Activated CD8-positive, alpha-beta memory T cell treated with anti-CD3 and anti-CD28 coated beads, Interleukin-2, amount 50 U/mL, for 24 hours (primary cell): ENCODE results near the gene DHX58.

Source experiments
- DNase-seq: peaks from one replicate; pipeline ENCODE4 v3.0.0-alpha.2; 2020; ENCODE audit errors: extremely low read depth

DHX58 gene

GRCh38 chr17:42129109-42129837 lies 16.8 kb upstream of the DHX58 start:
- no peak for DNase-seq

DNA sequence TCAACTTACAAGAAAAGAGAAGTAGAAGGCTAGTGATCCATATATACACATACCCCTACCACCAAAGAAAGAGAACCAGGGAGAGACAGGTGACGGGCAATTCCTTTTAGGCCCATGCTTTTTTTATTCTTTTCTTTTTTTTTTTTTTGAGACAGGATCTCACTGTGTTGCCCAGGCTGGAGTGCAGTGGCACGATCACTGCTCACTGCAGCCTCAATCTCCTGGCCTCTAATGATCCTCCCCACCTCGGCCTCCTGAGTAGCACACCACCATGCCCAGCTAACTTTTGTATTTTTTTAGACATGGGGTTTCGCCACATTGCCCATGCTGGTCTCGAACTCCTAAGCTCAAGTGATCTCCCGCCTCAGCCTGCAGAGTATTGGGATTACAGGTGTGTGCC lies 14.9 kb upstream of the DHX58 start:
- DNase-seq, result no peak

DNA sequence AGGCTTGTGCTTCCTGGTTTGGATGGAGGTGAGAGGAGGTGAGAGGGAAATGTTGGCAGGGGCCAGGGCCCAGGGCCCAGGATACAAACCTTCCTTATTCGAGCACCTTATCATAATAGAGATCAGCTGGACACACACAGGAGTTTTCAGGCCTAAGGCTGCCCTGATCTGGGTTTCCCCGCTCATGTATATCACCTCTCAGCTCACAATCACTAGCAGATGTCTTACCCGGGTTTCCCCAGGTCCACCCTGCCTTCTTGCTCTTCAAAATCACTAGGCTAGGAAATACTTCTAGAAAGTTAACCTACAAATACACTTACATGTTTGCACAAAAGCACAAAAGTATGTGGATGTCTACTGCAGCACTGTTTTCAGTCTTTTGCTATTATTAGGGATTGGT lies 14.3 kb upstream of the DHX58 start:
- no peak for DNase-seq

GRCh38 chr17:42125565-42125964 lies 13.1 kb upstream of the DHX58 start:
- no peak for DNase-seq

GRCh38 chr17:42124256-42124655 lies 11.7 kb upstream of the DHX58 start:
- DNase-seq, result no peak

- DNase-seq, result no peak
Observed at GRCh38 chr17:42122371-42123303, 10.1 kb upstream of the DHX58 start, which contains the start of gene HSPB9. Gene HSPB9, plus strand, starts transcription at chr17:42122804. Its CDS starts 47 bp downstream, at chr17:42122851.

- peak; percentile 32 for DNase-seq
Observed at GRCh38 chr17:42120770-42121769, 8.6 kb upstream of the DHX58 start, which contains the start of gene KAT2A. Gene KAT2A, minus strand, starts transcription at chr17:42121367. Its CDS starts 63 bp downstream, at chr17:42121304.

GRCh38 chr17:42120161-42120769 lies 7.8 kb upstream of the DHX58 start:
- no peak for DNase-seq

DNA sequence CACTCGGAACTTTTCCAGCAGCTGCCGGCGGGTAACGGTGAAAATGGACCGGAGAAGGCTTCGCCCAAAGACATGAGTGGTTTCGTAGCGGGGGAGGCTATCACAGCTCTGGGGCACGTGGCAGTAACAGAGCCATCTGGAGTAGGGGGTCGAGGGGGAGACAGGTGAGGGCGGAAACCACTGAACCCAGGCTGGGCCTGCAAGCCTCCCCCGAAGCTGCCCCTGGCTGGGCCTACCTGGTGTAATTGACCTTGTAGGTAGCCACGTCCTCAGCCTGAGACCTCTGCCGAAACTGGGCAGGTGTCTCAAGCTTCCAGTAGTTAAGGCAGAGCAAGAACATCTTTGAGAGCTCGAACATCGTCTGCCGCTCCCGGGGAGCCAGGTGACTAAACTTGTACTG lies 6.8 kb upstream of the DHX58 start:
- no peak for DNase-seq

DNA sequence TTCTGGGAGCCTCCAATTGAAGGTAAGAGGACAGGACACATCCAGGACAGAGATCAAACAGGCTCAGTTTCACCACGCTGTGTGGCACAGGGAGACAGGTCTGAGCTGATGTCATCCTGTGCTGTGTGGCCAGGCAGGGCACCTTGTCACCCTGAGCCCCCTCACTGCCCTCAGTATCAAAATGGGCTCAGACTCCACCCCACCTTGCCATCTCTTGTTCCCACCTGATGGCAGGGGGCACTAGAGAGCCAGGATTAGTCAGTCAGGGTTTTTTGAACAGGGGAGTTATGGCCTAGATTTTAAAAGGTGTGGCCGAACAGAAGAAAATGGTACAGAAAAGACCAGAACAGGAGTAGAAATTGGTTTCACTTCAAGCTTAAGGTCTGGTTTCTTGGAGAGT lies 6.0 kb upstream of the DHX58 start:
- DNase-seq, result no peak

- no peak for DNase-seq
Observed at GRCh38 chr17:42118126-42118510, 5.6 kb upstream of the DHX58 start.

DNA sequence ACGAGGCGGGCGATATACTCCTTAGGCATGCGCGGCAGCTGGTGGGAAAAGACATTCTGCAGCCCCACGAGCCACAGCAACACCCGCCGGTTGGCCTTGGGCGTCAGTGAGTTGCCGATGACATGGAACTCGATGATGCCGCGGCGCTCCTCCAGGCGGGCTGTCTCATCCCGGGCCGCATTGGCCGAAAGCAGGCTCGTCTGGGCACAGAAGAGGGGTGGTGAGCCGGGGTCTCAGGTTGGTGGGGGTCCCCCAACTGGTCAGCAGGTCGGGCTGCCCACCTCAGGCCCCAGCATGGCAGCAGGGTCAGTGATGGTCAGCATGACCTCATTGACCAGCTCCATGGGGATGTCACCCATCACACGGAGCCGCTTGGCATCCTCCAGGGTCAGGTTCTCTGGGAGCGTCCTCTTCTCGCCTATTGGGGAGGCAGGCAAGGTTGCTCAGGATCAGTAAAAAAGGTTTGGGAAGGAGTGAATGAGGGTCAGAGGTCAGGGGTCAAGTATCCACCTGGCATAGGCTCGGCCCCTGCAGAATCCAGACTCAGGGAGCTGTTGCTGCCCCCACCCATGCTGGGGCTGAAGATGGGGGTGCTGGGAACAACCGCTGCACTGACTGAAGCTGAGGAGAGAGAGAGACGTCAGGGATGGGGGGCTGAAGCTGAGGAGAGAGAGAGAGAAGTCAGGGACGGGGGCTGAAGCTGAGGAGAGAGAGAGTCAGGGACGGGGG lies 5.0 kb upstream of the DHX58 start:
- no peak for DNase-seq

DNA sequence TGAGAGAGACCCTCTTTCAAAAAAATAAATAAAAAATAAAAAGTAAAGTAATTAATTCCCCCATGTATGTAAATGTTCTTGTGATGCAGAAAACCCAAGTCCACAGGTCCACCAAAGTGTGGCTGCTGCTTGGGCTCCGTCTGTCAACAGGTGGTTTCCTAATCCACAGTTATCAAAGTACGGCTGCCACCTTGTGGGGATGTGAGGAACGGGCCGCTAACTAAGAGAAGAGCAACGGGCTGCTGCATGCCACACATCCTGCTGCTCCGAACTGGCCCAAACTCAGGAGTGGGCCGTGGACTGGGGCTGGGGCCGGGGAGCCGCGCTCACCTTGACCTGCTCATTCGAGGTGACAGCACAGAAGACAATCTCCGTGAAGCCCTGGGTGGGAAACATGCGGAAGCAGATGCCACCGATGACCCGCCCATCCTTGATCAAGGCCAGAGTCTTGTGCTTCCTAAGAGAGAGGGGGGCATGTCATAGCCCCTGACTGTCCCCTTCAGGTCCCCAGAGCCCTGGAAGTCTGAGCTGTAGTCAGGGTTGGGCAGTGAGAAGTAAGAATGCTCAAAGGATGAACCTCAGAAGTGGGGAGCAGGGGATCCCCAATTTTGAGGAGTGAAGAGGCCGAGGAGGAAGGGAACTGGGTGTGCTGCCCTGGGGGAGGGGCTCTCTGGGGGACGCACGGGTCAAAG lies 4.3 kb upstream of the DHX58 start:
- DNase-seq, result peak; percentile 63

- no peak for DNase-seq
Observed at GRCh38 chr17:42114118-42114517, 1.6 kb upstream of the DHX58 start.

- DNase-seq, result no peak
Observed at GRCh38 chr17:42113293-42114069, 967 bp upstream of the DHX58 start.

DNA sequence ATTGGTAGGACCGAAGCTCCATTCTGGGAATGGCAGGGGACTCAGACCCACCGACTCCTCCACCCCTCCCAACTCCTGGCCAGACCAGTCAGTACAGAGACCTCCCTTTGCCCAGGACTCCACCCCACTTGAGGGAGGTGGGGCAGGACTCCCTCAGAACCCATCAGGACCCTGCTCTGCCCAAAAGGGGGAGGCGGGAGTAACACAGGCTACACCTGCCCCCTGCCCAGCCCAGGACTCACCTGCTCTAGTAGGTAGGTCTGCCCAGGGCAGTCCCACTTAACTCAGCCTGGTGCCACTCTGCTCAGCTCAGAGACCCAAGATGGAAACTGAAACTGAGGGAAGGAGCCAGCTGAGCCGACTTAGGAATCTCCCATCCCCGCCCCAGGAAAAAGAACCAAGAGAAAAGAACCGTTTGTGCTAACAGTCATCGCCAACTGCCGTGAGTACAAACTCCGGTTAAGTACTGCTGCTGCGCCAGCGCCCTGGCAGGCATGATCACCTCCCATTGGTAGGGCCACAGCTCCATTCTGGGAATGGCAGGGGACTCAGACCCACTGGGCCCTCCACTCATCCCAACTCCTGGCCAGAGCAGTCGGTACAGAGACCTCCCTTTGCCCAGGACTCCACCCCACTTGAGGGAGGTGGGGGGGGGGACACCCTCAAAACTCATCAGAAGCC lies 503 bp downstream of the DHX58 start:
- DNase-seq, result no peak

- DNase-seq, result no peak
Observed at GRCh38 chr17:42111265-42111636, 1.3 kb downstream of the DHX58 start.
